HepG2 (cell line): ENCODE results near the gene PTPRE. TPM values are rescaled to one million over a fixed set of nuclear protein-coding genes. Genes with fewer than 3 reads are reported as not detected.

ENCODE experiments used
- ARID2 ChIP-seq: sonication (generic); formaldehyde crosslinking; IDR thresholded peaks from 2 replicates; pipeline ENCODE4 v1.8.1; 2022; ENCODE audit warnings: mild to moderate bottlenecking, missing genetic modification reagents, borderline replicate concordance
- GTF3A ChIP-seq: sonication (generic); formaldehyde crosslinking; conservative IDR thresholded peaks from 2 replicates; pipeline ENCODE4 v1.4.0; 2020; ENCODE audit warnings: mild to moderate bottlenecking, missing genetic modification reagents
- HNF4A ChIP-seq: sonication (generic); formaldehyde crosslinking; IDR thresholded peaks from 2 replicates; pipeline ENCODE4 v1.4.0; 2020; ENCODE audit warnings: missing genetic modification reagents
- MXI1 ChIP-seq: IDR thresholded peaks from 3 replicates; pipeline ENCODE4 v1.6.1; 2012; ENCODE audit warnings: low read depth, low read length, inconsistent platforms, borderline replicate concordance
- MZF1 ChIP-seq: sonication (generic); formaldehyde crosslinking; IDR thresholded peaks from 2 replicates; pipeline ENCODE4 v1.8.1; 2023; ENCODE audit warnings: mild to moderate bottlenecking, missing genetic modification reagents, borderline replicate concordance
- NR1H2 ChIP-seq: sonication (generic); formaldehyde crosslinking; IDR thresholded peaks from 2 replicates; pipeline ENCODE4 v1.8.1; 2022; ENCODE audit warnings: low read depth, missing genetic modification reagents, borderline replicate concordance
- PTBP1 ChIP-seq: fragments of 200-400 bp; formaldehyde crosslinking; IDR thresholded peaks from 2 replicates; pipeline ENCODE4 v1.6.1; 2018; ENCODE audit warnings: low read length, low read depth; ENCODE audit not compliant: poor library complexity, severe bottlenecking
- REXO4 ChIP-seq: sonication (generic); formaldehyde crosslinking; IDR thresholded peaks from 2 replicates; pipeline ENCODE4 v1.8.0; 2022; ENCODE audit warnings: missing genetic modification reagents, mild to moderate bottlenecking, borderline replicate concordance
- RNF2 ChIP-seq: fragments of 450-650 bp; conservative IDR thresholded peaks from 2 replicates; pipeline ENCODE4 v1.6.1; 2016; ENCODE audit warnings: low read depth
- polyA plus RNA-seq, 8 experiments: library from polyadenylated mRNA; depleted of rRNA in 3 of 8; stranded (reverse) in 7 of 8; unstranded in 1 of 8; fragments of >200 nt; fragmentation: Illumina TruSeq in 4 of 8; extraction: Trizol in 4 of 8; gene quantifications; 2 replicates each; pipeline versions ENCODE4 v1.2.1 to v1.2.3, GENCODE V29; 2011 to 2016; ENCODE audit warnings: low read depth in 4 of 8, missing spikeins in 1 of 8, mixed read lengths in 1 of 8; ENCODE audit not compliant: insufficient read depth in 1 of 8
- total RNA-seq, 5 experiments: library from RNA; depleted of rRNA; stranded (reverse); fragments of >200 nt; fragmentation: Illumina TruSeq; extraction: Trizol; gene quantifications; 2 replicates each; pipeline ENCODE4 v1.2.3, GENCODE V29; 2016; ENCODE audit warnings: low read depth in 1 of 5
- TF ChIP-seq, protein P1 (sequence below): sonication (generic); formaldehyde crosslinking; IDR thresholded peaks from 2 replicates; pipeline ENCODE4 v1.4.0; 2020; ENCODE audit warnings: mild to moderate bottlenecking, missing genetic modification reagents
- TF ChIP-seq, protein P2 (sequence below): sonication (generic); formaldehyde crosslinking; IDR thresholded peaks from 2 replicates; pipeline ENCODE4 v1.5.0; 2020; ENCODE audit warnings: mild to moderate bottlenecking, missing genetic modification reagents, moderate library complexity
- TF ChIP-seq, protein P3 (sequence below): IDR thresholded peaks from 2 replicates; pipeline ENCODE4 v1.4.0; 2020; ENCODE audit warnings: mild to moderate bottlenecking, missing genetic modification reagents

PTPRE gene
- total and polyA plus RNA-seq, 2 of the 13 experiments (the other 11 are each of a cell fraction or from before 2014, with no cell fraction given): 0.01 to 0.02 TPM

DNA sequence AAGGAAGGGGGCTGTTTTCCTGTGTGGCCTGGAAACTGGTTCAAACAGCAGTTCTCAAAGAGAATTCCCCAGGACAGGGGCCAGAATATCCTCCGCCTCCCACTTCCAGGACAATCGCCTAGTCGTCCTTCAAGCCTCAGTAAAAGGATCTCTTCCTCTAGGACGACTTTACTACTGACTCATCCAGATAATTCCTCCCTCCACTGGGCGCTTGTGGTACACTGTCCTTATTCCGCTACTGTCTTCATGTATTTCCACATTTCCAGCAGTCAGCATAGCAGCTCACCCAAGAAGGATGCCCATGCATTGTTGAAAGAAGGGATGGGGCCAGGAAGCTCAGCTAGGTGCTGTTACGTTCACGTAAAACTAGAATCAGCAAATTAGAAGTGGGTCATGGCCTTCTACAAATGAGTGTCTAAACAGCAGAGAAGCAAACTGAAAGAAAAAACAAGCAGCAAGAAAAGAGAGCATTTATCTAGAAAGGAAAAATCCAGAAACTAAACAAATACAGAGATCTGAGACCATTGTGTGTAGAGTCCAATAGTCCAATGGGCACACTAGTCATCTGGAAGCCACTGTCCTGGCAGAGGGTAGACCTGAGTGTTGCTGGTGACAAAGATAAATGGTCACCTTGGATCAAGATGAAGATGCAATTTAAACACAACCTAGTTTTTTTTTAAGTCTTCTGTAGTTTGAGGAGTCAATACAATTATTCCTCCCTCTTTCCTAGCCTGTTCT, 40.5 kb upstream of the PTPRE start (continued):
- TF ChIP-seq, protein P1, sequence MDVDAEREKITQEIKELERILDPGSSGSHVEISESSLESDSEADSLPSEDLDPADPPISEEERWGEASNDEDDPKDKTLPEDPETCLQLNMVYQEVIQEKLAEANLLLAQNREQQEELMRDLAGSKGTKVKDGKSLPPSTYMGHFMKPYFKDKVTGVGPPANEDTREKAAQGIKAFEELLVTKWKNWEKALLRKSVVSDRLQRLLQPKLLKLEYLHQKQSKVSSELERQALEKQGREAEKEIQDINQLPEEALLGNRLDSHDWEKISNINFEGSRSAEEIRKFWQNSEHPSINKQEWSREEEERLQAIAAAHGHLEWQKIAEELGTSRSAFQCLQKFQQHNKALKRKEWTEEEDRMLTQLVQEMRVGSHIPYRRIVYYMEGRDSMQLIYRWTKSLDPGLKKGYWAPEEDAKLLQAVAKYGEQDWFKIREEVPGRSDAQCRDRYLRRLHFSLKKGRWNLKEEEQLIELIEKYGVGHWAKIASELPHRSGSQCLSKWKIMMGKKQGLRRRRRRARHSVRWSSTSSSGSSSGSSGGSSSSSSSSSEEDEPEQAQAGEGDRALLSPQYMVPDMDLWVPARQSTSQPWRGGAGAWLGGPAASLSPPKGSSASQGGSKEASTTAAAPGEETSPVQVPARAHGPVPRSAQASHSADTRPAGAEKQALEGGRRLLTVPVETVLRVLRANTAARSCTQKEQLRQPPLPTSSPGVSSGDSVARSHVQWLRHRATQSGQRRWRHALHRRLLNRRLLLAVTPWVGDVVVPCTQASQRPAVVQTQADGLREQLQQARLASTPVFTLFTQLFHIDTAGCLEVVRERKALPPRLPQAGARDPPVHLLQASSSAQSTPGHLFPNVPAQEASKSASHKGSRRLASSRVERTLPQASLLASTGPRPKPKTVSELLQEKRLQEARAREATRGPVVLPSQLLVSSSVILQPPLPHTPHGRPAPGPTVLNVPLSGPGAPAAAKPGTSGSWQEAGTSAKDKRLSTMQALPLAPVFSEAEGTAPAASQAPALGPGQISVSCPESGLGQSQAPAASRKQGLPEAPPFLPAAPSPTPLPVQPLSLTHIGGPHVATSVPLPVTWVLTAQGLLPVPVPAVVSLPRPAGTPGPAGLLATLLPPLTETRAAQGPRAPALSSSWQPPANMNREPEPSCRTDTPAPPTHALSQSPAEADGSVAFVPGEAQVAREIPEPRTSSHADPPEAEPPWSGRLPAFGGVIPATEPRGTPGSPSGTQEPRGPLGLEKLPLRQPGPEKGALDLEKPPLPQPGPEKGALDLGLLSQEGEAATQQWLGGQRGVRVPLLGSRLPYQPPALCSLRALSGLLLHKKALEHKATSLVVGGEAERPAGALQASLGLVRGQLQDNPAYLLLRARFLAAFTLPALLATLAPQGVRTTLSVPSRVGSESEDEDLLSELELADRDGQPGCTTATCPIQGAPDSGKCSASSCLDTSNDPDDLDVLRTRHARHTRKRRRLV (CRISPR knock-in tag): no peak
- TF ChIP-seq PTBP1: no peak
- peak; percentile 59 for TF ChIP-seq HNF4A (CRISPR knock-in tag)
- TF ChIP-seq, protein P2, sequence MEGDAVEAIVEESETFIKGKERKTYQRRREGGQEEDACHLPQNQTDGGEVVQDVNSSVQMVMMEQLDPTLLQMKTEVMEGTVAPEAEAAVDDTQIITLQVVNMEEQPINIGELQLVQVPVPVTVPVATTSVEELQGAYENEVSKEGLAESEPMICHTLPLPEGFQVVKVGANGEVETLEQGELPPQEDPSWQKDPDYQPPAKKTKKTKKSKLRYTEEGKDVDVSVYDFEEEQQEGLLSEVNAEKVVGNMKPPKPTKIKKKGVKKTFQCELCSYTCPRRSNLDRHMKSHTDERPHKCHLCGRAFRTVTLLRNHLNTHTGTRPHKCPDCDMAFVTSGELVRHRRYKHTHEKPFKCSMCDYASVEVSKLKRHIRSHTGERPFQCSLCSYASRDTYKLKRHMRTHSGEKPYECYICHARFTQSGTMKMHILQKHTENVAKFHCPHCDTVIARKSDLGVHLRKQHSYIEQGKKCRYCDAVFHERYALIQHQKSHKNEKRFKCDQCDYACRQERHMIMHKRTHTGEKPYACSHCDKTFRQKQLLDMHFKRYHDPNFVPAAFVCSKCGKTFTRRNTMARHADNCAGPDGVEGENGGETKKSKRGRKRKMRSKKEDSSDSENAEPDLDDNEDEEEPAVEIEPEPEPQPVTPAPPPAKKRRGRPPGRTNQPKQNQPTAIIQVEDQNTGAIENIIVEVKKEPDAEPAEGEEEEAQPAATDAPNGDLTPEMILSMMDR: no peak
- TF ChIP-seq REXO4 (CRISPR knock-in tag): no peak
- TF ChIP-seq ARID2 (CRISPR knock-in tag): no peak
- no peak for TF ChIP-seq MXI1
- TF ChIP-seq NR1H2 (CRISPR knock-in tag): no peak
- TF ChIP-seq GTF3A (CRISPR knock-in tag): no peak
- TF ChIP-seq, protein P3, sequence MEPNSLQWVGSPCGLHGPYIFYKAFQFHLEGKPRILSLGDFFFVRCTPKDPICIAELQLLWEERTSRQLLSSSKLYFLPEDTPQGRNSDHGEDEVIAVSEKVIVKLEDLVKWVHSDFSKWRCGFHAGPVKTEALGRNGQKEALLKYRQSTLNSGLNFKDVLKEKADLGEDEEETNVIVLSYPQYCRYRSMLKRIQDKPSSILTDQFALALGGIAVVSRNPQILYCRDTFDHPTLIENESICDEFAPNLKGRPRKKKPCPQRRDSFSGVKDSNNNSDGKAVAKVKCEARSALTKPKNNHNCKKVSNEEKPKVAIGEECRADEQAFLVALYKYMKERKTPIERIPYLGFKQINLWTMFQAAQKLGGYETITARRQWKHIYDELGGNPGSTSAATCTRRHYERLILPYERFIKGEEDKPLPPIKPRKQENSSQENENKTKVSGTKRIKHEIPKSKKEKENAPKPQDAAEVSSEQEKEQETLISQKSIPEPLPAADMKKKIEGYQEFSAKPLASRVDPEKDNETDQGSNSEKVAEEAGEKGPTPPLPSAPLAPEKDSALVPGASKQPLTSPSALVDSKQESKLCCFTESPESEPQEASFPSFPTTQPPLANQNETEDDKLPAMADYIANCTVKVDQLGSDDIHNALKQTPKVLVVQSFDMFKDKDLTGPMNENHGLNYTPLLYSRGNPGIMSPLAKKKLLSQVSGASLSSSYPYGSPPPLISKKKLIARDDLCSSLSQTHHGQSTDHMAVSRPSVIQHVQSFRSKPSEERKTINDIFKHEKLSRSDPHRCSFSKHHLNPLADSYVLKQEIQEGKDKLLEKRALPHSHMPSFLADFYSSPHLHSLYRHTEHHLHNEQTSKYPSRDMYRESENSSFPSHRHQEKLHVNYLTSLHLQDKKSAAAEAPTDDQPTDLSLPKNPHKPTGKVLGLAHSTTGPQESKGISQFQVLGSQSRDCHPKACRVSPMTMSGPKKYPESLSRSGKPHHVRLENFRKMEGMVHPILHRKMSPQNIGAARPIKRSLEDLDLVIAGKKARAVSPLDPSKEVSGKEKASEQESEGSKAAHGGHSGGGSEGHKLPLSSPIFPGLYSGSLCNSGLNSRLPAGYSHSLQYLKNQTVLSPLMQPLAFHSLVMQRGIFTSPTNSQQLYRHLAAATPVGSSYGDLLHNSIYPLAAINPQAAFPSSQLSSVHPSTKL (CRISPR knock-in tag): 0 out of 2 replicates have a peak, but pooled peaks have one; percentile 19
- no peak for TF ChIP-seq RNF2
- TF ChIP-seq MZF1 (CRISPR knock-in tag): no peak
